Stimulated activated CD8-positive, alpha-beta memory T cell treated with anti-CD3 and anti-CD28 coated beads, Interleukin-4, amount 100 ng/mL, for 1 hour (primary cell): ENCODE data around the gene FCAMR.
A peak's percentile ranks its signal among the peaks of the same experiment; 100 is the strongest.
"Not testable (repeated sequence)": the region's sequence is repeated elsewhere in the genome, so short reads cannot be mapped to it uniquely, and the experiment has no call there.

Experiments used
- DNase-seq, 2 donors: peaks; one replicate each; pipeline ENCODE4 v3.0.0-alpha.2; 2020; ENCODE audit warnings: low read depth in 2 of 2, low spot score in 1 of 2

Gene FCAMR

DNA sequence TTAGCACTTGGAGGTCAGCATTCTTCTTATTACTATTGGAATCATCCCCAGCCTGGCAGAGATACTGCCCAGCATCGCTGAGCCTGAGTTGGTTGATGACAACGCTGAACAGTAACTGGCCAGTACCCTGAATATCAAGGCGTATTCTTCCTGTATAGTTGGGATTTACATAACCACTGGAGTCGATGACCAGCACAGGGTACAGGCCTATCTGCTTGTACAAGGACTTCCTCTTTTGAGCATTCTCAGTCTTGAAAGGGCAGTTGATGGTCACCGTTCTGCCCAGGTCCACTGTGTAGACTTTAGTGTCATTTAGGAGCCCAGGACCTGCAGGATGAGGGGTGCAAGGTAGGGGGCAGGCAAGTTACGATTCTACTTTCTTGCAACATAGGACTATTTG, 32.8 kb downstream of the FCAMR start:
- no peak for DNase-seq

GRCh38 chr1:206935491-206936067, 34.7 kb downstream of the FCAMR start:
- no peak for DNase-seq

GRCh38 chr1:206933333-206933945, 36.8 kb downstream of the FCAMR start:
- DNase-seq = peak in 1 of 2 donors; percentile 63

DNA sequence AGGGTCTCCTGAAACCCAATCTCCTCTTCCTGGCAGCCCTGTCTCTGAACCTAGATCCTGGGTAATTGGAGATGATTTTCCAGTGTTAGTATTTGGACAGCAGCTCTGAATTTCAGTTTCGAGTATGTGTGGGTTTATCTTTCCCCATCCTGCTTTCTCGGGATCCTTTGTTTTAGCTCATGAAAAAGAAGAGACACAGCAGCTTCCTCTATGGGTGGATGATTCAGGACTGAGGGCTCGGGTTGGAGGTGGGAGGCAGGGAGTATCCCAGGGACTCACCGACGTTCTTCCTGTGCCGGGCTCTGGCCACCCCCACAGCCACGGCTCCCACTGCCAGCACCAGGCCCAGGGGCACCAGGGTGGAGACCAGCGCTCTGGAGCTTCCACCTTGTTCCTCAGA, 38.1 kb downstream of the FCAMR start:
- no peak for DNase-seq

- DNase-seq = no peak
Measured at GRCh38 chr1:206931709-206932108, 38.6 kb downstream of the FCAMR start.

- no peak for DNase-seq
Measured at GRCh38 chr1:206930210-206930798, 40.0 kb downstream of the FCAMR start.

DNA sequence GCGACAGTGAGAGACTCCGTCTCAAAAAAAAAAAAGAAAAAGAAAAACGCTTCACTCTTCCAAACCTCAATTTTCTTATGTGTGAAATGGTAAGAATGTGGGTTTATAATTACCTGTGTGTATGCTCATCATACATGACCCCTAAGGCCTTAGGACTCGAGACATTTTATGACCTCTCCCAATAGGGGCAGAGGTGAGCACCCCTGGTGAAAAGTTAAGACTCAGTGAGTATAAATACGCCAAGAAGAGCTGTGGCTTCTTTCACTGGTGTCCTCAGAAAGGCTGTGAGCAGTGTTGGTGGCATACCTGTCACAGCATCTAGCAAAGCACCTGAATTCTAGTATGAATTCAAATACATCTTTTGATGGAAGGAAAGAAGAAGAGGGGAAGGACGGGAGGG, 40.7 kb downstream of the FCAMR start:
- DNase-seq = no peak

- DNase-seq = no peak
Measured at GRCh38 chr1:206926286-206926685, 44.0 kb downstream of the FCAMR start.

DNA sequence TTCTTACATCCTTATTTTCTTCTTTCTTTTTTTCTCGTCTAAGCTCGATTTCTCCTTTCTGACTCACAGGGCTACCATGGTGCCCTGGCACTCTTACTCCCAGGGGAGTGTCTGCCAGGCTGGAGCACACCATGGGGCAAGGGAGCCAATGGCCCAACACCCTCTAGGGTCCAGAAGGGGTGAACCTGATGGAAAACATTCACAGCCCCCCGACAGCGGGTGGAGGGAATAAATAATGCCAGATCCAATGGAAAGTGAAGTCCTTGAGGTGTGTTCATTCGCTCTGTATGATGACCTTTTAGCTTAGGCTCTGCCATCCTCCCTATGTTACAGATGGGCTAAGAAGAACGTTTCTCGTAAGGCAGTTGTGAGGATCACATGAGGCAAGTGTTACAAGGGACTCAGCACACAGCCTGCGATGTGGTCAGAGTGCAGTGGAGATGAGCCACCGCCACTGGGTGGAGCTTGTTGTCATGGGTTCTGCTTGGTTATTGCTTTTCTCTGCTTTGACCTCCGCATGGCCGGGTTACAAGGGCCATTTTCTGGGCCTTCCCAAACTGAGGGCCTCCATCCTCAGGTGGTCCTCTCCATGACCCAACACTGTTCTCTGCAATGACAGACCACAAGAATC, 45.0 kb downstream of the FCAMR start:
- DNase-seq = peak in 1 of 2 donors; percentile 46

GRCh38 chr1:206924592-206925105, 45.6 kb downstream of the FCAMR start:
- no peak for DNase-seq

DNA sequence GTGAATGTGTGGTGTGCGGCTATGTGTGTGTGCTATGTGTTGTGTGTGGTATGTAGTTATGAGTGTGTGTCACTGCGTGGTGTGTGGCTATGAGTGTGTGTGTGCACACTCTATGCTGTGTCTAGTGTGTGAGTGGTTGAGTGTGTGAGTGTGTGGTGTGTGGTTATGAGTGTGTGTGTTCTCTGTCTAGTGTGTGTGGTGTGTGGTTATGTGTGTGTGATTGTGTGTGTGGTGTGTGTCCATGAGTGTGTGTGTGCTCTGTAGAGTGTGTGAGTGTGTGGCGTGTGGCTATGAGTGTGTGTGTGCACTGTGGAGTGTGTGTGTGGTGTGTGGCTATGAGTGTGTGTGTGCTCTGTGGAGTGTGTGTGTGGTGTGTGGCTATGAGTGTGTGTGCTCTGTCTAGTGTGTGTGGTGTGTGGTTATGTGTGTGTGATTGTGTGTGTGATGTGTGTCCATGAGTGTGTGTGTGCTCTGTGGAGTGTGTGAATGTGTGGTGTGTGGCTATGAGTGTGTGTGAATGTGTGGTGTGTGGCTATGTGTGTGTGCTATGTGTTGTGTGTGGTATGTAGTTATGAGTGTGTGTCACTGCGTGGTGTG, 46.2 kb downstream of the FCAMR start:
- DNase-seq = not testable (repeated sequence)

DNA sequence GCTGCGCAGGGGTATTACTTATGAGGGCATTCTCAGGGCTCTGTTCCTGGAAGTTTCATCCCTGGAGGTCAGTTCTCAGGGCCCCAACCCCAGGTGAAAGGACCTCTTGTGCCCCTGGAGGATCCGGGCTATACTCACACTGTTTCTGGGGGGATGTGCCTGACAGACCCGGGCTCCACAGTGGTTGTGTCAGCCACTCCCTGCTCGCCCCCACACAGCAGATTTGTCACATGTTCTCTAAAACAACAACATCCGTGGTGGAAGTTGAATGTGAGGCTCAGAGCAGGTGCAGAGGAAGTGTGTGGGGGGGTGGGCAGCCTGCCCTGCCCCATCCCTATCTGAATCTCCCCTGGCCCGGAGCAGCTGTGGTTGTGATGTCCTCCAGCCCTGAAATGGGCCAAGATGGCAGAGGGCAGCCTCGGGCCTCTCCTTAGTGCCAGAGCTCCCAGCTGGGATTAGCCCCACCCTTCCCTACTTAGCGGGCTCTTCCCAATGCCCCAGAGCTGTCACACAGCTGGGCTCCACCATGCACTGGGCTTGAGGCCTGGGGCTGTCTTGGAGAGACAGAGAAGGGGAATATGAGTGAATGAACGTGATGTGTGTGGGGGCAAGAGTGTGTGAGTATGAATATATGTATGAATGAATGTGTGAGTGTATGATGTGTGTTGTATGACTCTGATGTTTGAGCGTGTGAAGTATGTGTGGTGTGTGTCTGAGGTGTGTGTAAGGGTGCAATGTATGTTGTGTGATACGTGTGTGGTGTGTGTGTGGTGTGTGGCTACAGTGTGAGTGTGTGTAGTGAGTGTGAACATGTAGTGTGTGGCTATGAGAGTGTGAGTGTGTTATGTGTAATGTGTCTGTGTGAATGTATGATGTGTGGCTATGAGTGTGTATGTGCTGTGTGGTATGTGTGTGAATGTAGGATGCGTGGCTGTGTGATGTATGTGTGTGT, 47.0 kb downstream of the FCAMR start:
- no peak for DNase-seq

DNA sequence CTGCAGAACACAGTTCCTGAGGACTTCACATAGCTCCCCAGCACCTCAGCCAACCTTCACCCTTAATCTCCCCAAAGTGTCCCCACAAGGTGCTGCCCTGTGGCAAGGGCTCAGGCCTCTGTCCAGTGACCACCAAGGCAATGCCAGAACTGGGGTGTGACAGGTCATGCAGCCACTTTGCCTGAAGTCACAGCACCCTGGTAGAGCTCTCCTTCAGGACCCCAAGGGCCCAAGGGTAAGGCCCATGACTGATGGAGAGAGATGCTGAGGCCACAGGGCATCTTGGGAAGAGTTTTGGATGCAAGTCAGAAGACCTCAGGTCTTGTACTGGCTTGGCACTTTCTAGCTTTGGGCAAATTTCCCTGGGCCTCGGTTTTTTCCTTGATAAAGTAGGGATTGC, 47.7 kb downstream of the FCAMR start:
- DNase-seq = no peak

- no peak for DNase-seq
Measured at GRCh38 chr1:206921772-206922265, 48.4 kb downstream of the FCAMR start, which contains the start of gene FCMR. Gene FCMR, minus strand, starts transcription at chr1:206921941. Its CDS starts 87 bp downstream, at chr1:206921854.

GRCh38 chr1:206918076-206918475, 52.2 kb downstream of the FCAMR start:
- DNase-seq = no peak

DNA sequence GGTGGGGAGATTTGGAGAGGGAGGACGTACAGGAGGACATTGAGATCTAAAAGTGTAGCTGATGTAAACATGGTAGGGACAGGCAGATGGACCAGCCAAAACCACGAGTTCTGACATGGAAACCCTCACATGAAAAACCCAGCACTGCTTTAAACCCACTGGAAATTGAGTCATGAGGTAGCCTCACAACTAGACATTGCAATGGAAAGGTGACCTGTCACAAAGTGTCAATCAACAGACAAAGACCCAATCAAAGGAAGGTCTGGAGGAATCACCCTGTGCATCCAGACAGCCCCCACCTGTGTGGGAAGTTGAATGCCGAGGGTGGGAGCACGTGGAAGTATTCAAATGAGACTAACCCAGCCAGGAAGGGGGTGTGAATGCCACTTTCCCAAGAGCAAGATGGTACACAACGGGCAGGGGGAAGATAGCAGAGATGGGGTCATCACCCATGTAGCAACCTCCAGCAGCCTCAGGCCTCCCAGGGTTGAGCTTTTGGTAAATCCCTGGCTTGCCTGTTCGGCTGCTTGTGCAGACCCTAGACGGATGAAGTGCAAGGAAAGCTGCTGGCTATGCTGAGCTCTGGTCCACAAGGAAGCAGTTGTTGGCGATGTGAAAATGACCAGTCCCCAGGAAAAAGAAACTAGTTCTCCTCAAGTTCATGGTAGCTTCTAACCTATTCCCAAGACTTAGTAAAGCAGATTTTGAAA, 54.1 kb downstream of the FCAMR start:
- DNase-seq = no peak

GRCh38 chr1:206915030-206915735, 55.1 kb downstream of the FCAMR start:
- no peak for DNase-seq

DNA sequence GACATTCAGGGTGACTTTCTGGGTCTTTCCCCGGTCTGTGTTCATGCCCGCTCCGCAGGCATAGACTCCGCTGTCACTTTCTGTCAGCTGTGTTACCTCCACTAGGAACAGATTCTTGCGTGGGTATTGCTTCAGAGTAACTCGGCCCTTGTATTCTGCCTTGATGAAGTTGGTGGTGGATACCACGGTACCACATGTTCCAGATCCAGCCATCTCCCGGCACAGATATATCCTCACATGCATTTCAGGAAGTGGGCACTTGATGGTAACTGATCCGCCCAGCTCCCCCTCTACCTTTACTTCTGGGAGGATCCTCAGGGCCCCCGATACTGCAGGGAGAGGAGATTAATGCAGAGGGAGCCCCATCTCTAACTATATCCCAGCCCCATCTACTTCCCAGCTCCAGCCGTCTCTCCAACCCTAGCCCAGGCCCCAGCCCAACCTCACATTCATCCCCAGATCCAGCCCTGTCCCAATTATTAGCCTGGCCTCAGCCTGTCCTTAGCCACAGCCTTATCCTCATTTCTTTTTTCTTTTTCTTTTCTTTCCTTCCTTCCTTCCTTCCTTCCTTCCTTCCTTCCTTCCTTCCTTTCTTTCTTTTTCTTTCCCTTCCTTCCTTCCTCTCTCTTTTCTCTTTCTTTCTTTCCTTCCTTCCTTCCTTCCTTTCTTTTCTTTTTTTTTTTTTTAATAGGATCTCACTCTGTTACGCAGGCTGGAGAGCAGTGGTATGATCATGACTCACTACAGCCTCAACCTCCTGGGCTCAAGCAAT, 56.3 kb downstream of the FCAMR start:
- no peak for DNase-seq
